ENCODE data around the gene BZW1. TPM values are rescaled to one million over a fixed set of nuclear protein-coding genes. Genes with fewer than 3 reads are reported as not detected.

Gene BZW1
- total RNA-seq, 2 experiments from 2014 or later = 266 to 272 TPM

DNA sequence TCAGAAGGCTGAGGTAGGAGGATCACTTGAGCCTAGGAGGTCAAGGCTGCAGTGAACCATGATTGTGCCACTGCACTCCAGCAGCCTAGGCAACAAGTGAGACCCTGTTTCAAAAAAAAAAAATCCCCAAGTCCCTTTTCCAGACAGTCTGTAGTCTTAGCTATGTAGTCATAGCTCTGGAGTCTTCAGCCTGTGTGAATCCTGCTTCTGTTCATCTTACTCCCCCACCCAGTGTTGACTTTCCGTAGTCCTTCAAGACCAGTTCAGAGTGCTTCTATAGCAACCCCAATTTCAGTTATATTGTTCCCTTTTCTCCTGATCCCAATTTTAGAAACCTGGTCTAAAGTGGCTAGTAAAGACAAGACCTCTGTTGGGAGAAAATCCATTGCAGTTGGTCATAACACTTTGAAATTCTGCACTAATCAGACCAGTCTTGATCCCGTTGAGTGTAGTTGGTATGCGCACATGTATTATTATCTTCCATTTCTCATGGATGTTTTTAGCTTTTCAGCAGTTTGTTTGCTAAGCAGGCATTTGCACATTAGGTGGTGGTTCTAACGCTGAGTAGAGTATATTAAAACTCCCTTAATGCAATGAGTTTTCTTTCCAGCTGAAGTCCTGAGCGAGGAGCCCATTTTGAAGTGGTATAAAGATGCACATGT is 9.0 kb downstream of the BZW1 start:
- Mint-ChIP-seq H3K27me3 (no peaks in the 10 kb centered on the region), H3K9me3 (no peaks in the 10 kb centered on the region), H3K36me3 (ENCODE audit: low read depth) (peaks cover 72% of the 10 kb centered on the region), H3K4me1 (peaks cover 20% of the 10 kb centered on the region), H3K4me3 (no peak overlapping the region), H3K27ac (no peak overlapping the region)
- POLR2A ChIA-PET = interaction anchor here (0.6 to 12.7 kb wide), 5 partner anchors 9 to 68 kb away, joined by 3 to 89 read pairs (median 4); partner anchors contain the start of genes BZW1, CLK1, NIF3L1 and PPIL3
- CTCF ChIA-PET = interaction anchor here (1.5 kb wide), 1 partner anchor 49 kb away, joined by 3 read pairs; no protein-coding TSS in a partner anchor
- no peak for DNase-seq

GRCh38 chr2:200821686-200822245 is 10.1 kb downstream of the BZW1 start:
- POLR2A ChIA-PET = interaction anchor here (0.9 to 12.7 kb wide), 2 partner anchors 43 to 67 kb away, joined by 4 to 89 read pairs; partner anchors contain the start of genes CLK1, NIF3L1 and PPIL3
- H3K27ac Mint-ChIP-seq = no peak overlapping the region
- peaks cover 66% of the 10 kb centered on the region for H3K36me3 Mint-ChIP-seq (ENCODE audit: low read depth)

GRCh38 chr2:200828104-200828503 is 16.4 kb downstream of the BZW1 start:
- POLR2A ChIA-PET = interaction anchor here (1.1 to 4.3 kb wide), 8 partner anchors 11 to 117 kb away, joined by 3 to 49 read pairs (median 6); partner anchors contain the start of gene CLK1

More at GRCh38 chr2:200821686-200822245, 10.1 kb downstream of the BZW1 start:
- H3K27me3 Mint-ChIP-seq = no peaks in the 10 kb centered on the region
- H3K4me1 Mint-ChIP-seq = peaks cover 12% of the 10 kb centered on the region
- no peak overlapping the region for H3K4me3 Mint-ChIP-seq
- CTCF ChIA-PET = interaction anchor here (1.5 kb wide), 1 partner anchor 48 kb away, joined by 3 read pairs; no protein-coding TSS in a partner anchor
- DNase-seq = no peak
- H3K9me3 Mint-ChIP-seq = no peaks in the 10 kb centered on the region

GRCh38 chr2:200828572-200829257 is 17.0 kb downstream of the BZW1 start:
- Mint-ChIP-seq H3K27ac (no peak overlapping the region), H3K4me1 (no peaks in the 10 kb centered on the region), H3K4me3 (no peak overlapping the region), H3K36me3 (ENCODE audit: low read depth) (peaks cover 20% of the 10 kb centered on the region), H3K27me3 (no peaks in the 10 kb centered on the region), H3K9me3 (no peaks in the 10 kb centered on the region)
- ChIA-PET CTCF (interaction anchor here (0.5 to 1.1 kb wide), 2 partner anchors 18 to 78 kb away, joined by 4 to 5 read pairs; no protein-coding TSS in a partner anchor), POLR2A (interaction anchor here (2.5 to 4.3 kb wide), 4 partner anchors 12 to 35 kb away, joined by 7 to 49 read pairs (median 14); partner anchors contain the start of gene CLK1)
- no peak for DNase-seq

More at GRCh38 chr2:200828104-200828503, 16.4 kb downstream of the BZW1 start:
- Mint-ChIP-seq H3K4me3 (no peak overlapping the region), H3K27me3 (no peaks in the 10 kb centered on the region), H3K4me1 (no peaks in the 10 kb centered on the region), H3K36me3 (ENCODE audit: low read depth) (peaks cover 20% of the 10 kb centered on the region), H3K9me3 (no peaks in the 10 kb centered on the region), H3K27ac (no peak overlapping the region)
- no peak for DNase-seq
- CTCF ChIA-PET = interaction anchor here (1.1 kb wide), 1 partner anchor 79 kb away, joined by 4 read pairs; no protein-coding TSS in a partner anchor

GRCh38 chr2:200829258-200829655 is 17.5 kb downstream of the BZW1 start:
- no peaks in the 10 kb centered on the region for H3K27me3 Mint-ChIP-seq
- no peak for DNase-seq
- no peaks in the 10 kb centered on the region for H3K9me3 Mint-ChIP-seq
- ChIA-PET POLR2A (interaction anchor here (3.6 to 4.3 kb wide), 2 partner anchors 13 to 16 kb away, joined by 15 to 49 read pairs; no protein-coding TSS in a partner anchor), CTCF (no interaction called here)
- no peak overlapping the region for H3K27ac Mint-ChIP-seq
- H3K4me3 Mint-ChIP-seq = no peak overlapping the region
- peaks cover 20% of the 10 kb centered on the region for H3K36me3 Mint-ChIP-seq (ENCODE audit: low read depth)
- no peaks in the 10 kb centered on the region for H3K4me1 Mint-ChIP-seq

- ChIA-PET CTCF (no interaction called here), POLR2A (no interaction called here)
- no peak for DNase-seq
- H3K4me1 Mint-ChIP-seq = no peaks in the 10 kb centered on the region
- no peak overlapping the region for H3K27ac Mint-ChIP-seq
- H3K4me3 Mint-ChIP-seq = no peak overlapping the region
- H3K27me3 Mint-ChIP-seq = no peaks in the 10 kb centered on the region
- H3K9me3 Mint-ChIP-seq = peaks cover 13% of the 10 kb centered on the region
- peaks cover 3% of the 10 kb centered on the region for H3K36me3 Mint-ChIP-seq (ENCODE audit: low read depth)
Measured at GRCh38 chr2:200834701-200835100, 23.0 kb downstream of the BZW1 start.

- Mint-ChIP-seq H3K9me3 (peaks cover 13% of the 10 kb centered on the region), H3K4me3 (no peak overlapping the region), H3K36me3 (ENCODE audit: low read depth) (peaks cover 3% of the 10 kb centered on the region), H3K27ac (no peak overlapping the region), H3K27me3 (no peaks in the 10 kb centered on the region), H3K4me1 (no peaks in the 10 kb centered on the region)
- no peak for DNase-seq
- CTCF ChIA-PET = no interaction called here
- POLR2A ChIA-PET = interaction anchor here (0.8 to 1.6 kb wide), 2 partner anchors 12 to 24 kb away, joined by 3 read pairs; no protein-coding TSS in a partner anchor
Measured at GRCh38 chr2:200839513-200839912, 27.8 kb downstream of the BZW1 start.

- H3K27me3 Mint-ChIP-seq = no peaks in the 10 kb centered on the region
Measured at GRCh38 chr2:200843993-200844948, 32.6 kb downstream of the BZW1 start.

DNA sequence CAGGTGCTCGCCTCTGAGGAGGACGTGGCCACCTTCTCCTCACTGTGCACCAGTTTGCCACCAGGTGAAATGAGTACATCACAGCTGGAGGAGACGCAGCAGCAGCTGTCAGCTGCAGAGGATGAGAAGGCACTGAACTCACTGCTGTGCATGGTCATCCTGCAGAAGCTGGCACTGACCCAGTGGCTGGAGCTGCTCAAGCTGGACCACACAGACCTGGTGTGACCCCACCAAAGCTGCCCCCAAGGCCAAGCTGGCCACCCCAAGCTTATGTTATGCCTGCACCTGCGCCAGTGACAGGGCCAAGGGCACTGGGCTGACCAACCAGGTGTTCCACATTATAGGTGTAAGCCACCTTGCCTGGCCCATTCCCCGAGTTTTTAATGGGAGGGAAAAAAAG is 33.5 kb downstream of the BZW1 start:
- Mint-ChIP-seq H3K27me3 (no peaks in the 10 kb centered on the region), H3K36me3 (ENCODE audit: low read depth) (peaks cover 1% of the 10 kb centered on the region), H3K9me3 (no peaks in the 10 kb centered on the region), H3K4me3 (no peak overlapping the region), H3K4me1 (no peaks in the 10 kb centered on the region), H3K27ac (no peak overlapping the region)
- ChIA-PET POLR2A (interaction anchor here (0.7 to 2.9 kb wide), 7 partner anchors 11 to 42 kb away, joined by 3 to 15 read pairs (median 4); partner anchors contain the start of gene CLK1), CTCF (no interaction called here)
- DNase-seq = no peak

More at GRCh38 chr2:200843993-200844948, 32.6 kb downstream of the BZW1 start:
- POLR2A ChIA-PET = interaction anchor here (1.2 to 2.9 kb wide), 6 partner anchors 12 to 20 kb away, joined by 3 to 15 read pairs (median 5); partner anchors contain the start of gene CLK1
- CTCF ChIA-PET = interaction anchor here (0.6 to 1.0 kb wide), 2 partner anchors 36 to 81 kb away, joined by 3 to 5 read pairs; no protein-coding TSS in a partner anchor
- Mint-ChIP-seq H3K4me1 (no peaks in the 10 kb centered on the region), H3K4me3 (no peak overlapping the region), H3K9me3 (no peaks in the 10 kb centered on the region), H3K36me3 (ENCODE audit: low read depth) (no peaks in the 10 kb centered on the region), H3K27ac (no peak overlapping the region)
- DNase-seq = no peak

GRCh38 chr2:200845669-200846325 is 34.1 kb downstream of the BZW1 start:
- no peak for DNase-seq
- H3K36me3 Mint-ChIP-seq (ENCODE audit: low read depth) = peaks cover 7% of the 10 kb centered on the region
- H3K4me1 Mint-ChIP-seq = no peaks in the 10 kb centered on the region
- no peak overlapping the region for H3K4me3 Mint-ChIP-seq
- no peaks in the 10 kb centered on the region for H3K9me3 Mint-ChIP-seq
- no peak overlapping the region for H3K27ac Mint-ChIP-seq
- no peaks in the 10 kb centered on the region for H3K27me3 Mint-ChIP-seq
- ChIA-PET CTCF (no interaction called here), POLR2A (interaction anchor here (0.7 to 2.9 kb wide), 5 partner anchors 11 to 42 kb away, joined by 4 to 15 read pairs (median 6); partner anchors contain the start of gene CLK1)

- peaks cover 22% of the 10 kb centered on the region for H3K36me3 Mint-ChIP-seq (ENCODE audit: low read depth)
- no peak overlapping the region for H3K27ac Mint-ChIP-seq
- H3K27me3 Mint-ChIP-seq = no peaks in the 10 kb centered on the region
- no peaks in the 10 kb centered on the region for H3K9me3 Mint-ChIP-seq
- ChIA-PET POLR2A (interaction anchor here (2.9 kb wide), 1 partner anchor 20 kb away, joined by 15 read pairs; no protein-coding TSS in a partner anchor), CTCF (interaction anchor here (0.7 kb wide), 1 partner anchor 98 kb away, joined by 3 read pairs; no protein-coding TSS in a partner anchor)
- no peak for DNase-seq
- H3K4me1 Mint-ChIP-seq = peaks cover under 1% of the 10 kb centered on the region
- H3K4me3 Mint-ChIP-seq = no peak overlapping the region
Measured at GRCh38 chr2:200847269-200847668, 35.6 kb downstream of the BZW1 start.
